Measurements from ENCODE around the gene KIT.

DNA sequence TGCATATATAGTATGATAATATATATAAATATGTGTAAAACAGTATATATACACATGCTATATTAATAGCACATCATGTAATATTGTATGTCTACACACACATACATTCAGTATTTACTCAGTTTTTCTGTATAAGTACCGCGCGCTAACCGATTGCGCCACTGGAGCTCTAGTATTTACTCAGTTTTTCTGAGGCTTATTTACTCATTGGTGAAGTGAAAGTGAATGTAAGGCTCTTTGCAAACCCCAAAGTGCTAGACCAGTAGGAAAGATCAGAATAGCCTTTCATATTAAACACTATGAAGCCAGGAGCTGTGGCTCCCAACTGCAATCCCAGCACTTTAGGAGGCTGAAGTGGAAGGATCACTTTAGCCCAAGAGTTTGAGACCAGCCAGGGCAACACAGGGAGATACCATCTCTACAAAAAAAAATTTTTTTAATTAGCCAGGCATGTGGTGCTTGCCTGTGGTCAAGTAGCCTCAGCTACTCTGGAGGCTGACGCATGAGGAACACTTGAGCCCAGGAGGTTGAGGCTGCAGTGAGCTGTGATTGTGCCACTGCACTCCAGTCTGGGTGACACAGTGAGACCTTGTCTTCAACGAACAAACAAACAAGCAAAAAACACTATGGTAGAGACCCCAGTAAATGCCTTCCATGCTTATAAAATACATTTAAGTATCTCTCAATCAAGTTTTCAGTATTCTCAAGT lies 125.8 kb downstream of the KIT start:
- TF ChIP-seq, protein P1, sequence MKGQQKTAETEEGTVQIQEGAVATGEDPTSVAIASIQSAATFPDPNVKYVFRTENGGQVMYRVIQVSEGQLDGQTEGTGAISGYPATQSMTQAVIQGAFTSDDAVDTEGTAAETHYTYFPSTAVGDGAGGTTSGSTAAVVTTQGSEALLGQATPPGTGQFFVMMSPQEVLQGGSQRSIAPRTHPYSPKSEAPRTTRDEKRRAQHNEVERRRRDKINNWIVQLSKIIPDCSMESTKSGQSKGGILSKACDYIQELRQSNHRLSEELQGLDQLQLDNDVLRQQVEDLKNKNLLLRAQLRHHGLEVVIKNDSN (IDR thresholded peaks at IDR 0.05; ENCODE audit: borderline replicate concordance, extremely low read length, insufficient read depth, low read depth, low read length): no peak
- TF ChIP-seq, protein P2, sequence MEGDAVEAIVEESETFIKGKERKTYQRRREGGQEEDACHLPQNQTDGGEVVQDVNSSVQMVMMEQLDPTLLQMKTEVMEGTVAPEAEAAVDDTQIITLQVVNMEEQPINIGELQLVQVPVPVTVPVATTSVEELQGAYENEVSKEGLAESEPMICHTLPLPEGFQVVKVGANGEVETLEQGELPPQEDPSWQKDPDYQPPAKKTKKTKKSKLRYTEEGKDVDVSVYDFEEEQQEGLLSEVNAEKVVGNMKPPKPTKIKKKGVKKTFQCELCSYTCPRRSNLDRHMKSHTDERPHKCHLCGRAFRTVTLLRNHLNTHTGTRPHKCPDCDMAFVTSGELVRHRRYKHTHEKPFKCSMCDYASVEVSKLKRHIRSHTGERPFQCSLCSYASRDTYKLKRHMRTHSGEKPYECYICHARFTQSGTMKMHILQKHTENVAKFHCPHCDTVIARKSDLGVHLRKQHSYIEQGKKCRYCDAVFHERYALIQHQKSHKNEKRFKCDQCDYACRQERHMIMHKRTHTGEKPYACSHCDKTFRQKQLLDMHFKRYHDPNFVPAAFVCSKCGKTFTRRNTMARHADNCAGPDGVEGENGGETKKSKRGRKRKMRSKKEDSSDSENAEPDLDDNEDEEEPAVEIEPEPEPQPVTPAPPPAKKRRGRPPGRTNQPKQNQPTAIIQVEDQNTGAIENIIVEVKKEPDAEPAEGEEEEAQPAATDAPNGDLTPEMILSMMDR (IDR thresholded peaks at IDR 0.05 in 2 of 3, conservative IDR thresholded peaks at IDR 0.05 in 1 of 3; ENCODE audit: control insufficient read depth in 2 of 3, extremely low read depth in 1 of 3, insufficient read depth in 1 of 3, low read depth in 3 of 3, low read length in 3 of 3): no peak
- TF ChIP-seq RBBP5 (conservative IDR thresholded peaks at IDR 0.05) (no peak), EP300 (IDR thresholded peaks at IDR 0.05; ENCODE audit: borderline replicate concordance in 1 of 2, control insufficient read depth in 1 of 2, low read depth in 2 of 2, low read length in 2 of 2) (no peak)

Data from GM12878 (cell line).